GM12878 (cell line): Measurements from ENCODE around the gene ATXN1. TPM values are rescaled to one million over a fixed set of nuclear protein-coding genes. Genes with fewer than 3 reads are reported as not detected.

Source experiments
- BCLAF1 ChIP-seq: fragments of 450-650 bp; IDR thresholded peaks from 2 replicates; pipeline ENCODE4 v1.6.1; 2017; ENCODE audit warnings: antibody characterized with exemption, mild to moderate bottlenecking, moderate library complexity
- CBX5 ChIP-seq: sonication (generic); IDR thresholded peaks from 2 replicates; pipeline ENCODE4 v1.6.1; 2016; ENCODE audit warnings: low read depth, moderate library complexity, mild to moderate bottlenecking, inconsistent platforms
- CREM ChIP-seq: IDR thresholded peaks from 2 replicates; pipeline ENCODE4 v1.6.1; 2014; ENCODE audit warnings: antibody characterized with exemption, low read depth
- NBN ChIP-seq: fragments of 450-650 bp; IDR thresholded peaks from 2 replicates; pipeline ENCODE4 v1.6.1; 2016
- RAD51 ChIP-seq: fragments of 450-650 bp; IDR thresholded peaks from 2 replicates; pipeline ENCODE4 v1.6.1; 2016; ENCODE audit warnings: moderate library complexity, mild to moderate bottlenecking, inconsistent platforms
- SIX5 ChIP-seq: IDR thresholded peaks from 2 replicates; pipeline ENCODE4 v1.6.1; 2011; ENCODE audit warnings: mild to moderate bottlenecking, low read depth, low read length, moderate library complexity; ENCODE audit not compliant: severe bottlenecking
- SKIL ChIP-seq: fragments of 450-650 bp; IDR thresholded peaks from 2 replicates; pipeline ENCODE4 v1.6.1; 2017; ENCODE audit warnings: mild to moderate bottlenecking, low read depth, inconsistent platforms; ENCODE audit not compliant: poor library complexity, severe bottlenecking
- SMAD5 ChIP-seq: IDR thresholded peaks from 2 replicates; pipeline ENCODE4 v1.6.1; 2016; ENCODE audit warnings: antibody characterized with exemption, low read depth
- SMARCA5 ChIP-seq: fragments of 450-650 bp; IDR thresholded peaks from 2 replicates; pipeline ENCODE4 v1.6.1; 2017; ENCODE audit warnings: mild to moderate bottlenecking
- SMC3 ChIP-seq: IDR thresholded peaks from 2 replicates; pipeline ENCODE4 v1.6.1; 2011; ENCODE audit warnings: low read length, improper control_type of control experiment, borderline replicate concordance
- SPI1 ChIP-seq: IDR thresholded peaks from 2 replicates; pipeline ENCODE4 v1.6.1; 2011; ENCODE audit warnings: low read depth, mild to moderate bottlenecking, low read length, moderate library complexity, borderline replicate concordance; ENCODE audit not compliant: insufficient read depth
- SRF ChIP-seq, 2 experiments: IDR thresholded peaks; 2 replicates each; pipeline ENCODE4 v1.6.1; 2011; ENCODE audit warnings: low read depth in 2 of 2, low read length in 2 of 2, mild to moderate bottlenecking in 1 of 2, moderate library complexity in 1 of 2
- ZNF207 ChIP-seq: fragments of 450-650 bp; IDR thresholded peaks from 2 replicates; pipeline ENCODE4 v1.6.1; 2014; ENCODE audit warnings: antibody characterized with exemption, mild to moderate bottlenecking, borderline replicate concordance
- ZSCAN29 ChIP-seq: fragments of 450-650 bp; IDR thresholded peaks from 2 replicates; pipeline ENCODE4 v1.6.1; 2017; ENCODE audit warnings: mild to moderate bottlenecking, moderate library complexity
- polyA plus RNA-seq, 11 experiments: library from polyadenylated mRNA; depleted of rRNA in 4 of 11; unstranded in 6 of 11; stranded (reverse) in 5 of 11; fragments of >200 nt; fragmentation: Nextera tagmentation in 4 of 11; fragmentation: Illumina TruSeq in 1 of 11; extraction: Ambion mirVana in 4 of 11; extraction: Trizol in 1 of 11; gene quantifications; 1 replicate in 1 of 11; 2 replicates in 10 of 11; pipeline versions ENCODE4 v1.2.1 to v1.2.3, GENCODE V29; 2011 to 2016; ENCODE audit warnings: inconsistent platforms in 2 of 11, missing spikeins in 2 of 11, low read depth in 1 of 11
- total RNA-seq, 4 experiments: library from RNA; depleted of rRNA in 3 of 4; stranded (reverse); fragments of >200 nt in 3 of 4; fragmentation: Illumina TruSeq in 1 of 4; extraction: Trizol in 1 of 4; gene quantifications; 2 replicates each; pipeline versions ENCODE4 v1.2.1 to v1.2.3, GENCODE V29; 2013 to 2021
- TF ChIP-seq, protein P1 (sequence below): fragments of 450-650 bp; IDR thresholded peaks from 2 replicates; pipeline ENCODE4 v1.6.1; 2016; ENCODE audit warnings: mild to moderate bottlenecking
- TF ChIP-seq, protein P2 (sequence below): IDR thresholded peaks from 2 replicates; pipeline ENCODE4 v1.6.1; 2012; ENCODE audit warnings: mild to moderate bottlenecking, low read depth, low read length
- TF ChIP-seq, protein P3 (sequence below): fragments of 450-650 bp; IDR thresholded peaks from 2 replicates; pipeline ENCODE4 v1.6.1; 2017; ENCODE audit warnings: borderline replicate concordance

Gene ATXN1
- total and polyA plus RNA-seq, 10 of the 15 experiments (the other 5 are each of a cell fraction or from before 2014, with no cell fraction given), result 12.2 to 51.2 (median 20.5) TPM

- TF ChIP-seq CREM, result no peak; the same call in 1 of the 2 replicates
- TF ChIP-seq, protein P1, sequence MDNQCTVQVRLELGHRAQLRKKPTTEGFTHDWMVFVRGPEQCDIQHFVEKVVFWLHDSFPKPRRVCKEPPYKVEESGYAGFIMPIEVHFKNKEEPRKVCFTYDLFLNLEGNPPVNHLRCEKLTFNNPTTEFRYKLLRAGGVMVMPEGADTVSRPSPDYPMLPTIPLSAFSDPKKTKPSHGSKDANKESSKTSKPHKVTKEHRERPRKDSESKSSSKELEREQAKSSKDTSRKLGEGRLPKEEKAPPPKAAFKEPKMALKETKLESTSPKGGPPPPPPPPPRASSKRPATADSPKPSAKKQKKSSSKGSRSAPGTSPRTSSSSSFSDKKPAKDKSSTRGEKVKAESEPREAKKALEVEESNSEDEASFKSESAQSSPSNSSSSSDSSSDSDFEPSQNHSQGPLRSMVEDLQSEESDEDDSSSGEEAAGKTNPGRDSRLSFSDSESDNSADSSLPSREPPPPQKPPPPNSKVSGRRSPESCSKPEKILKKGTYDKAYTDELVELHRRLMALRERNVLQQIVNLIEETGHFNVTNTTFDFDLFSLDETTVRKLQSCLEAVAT, result no peak
- no peak for TF ChIP-seq RAD51
- no peak; the same call in 1 of the 2 replicates for TF ChIP-seq NBN
- peak; percentile 44; the same call in 1 of the 2 replicates for TF ChIP-seq SMC3
- no peak for TF ChIP-seq SRF (IDR thresholded peaks at IDR 0.05; ENCODE audit: low read depth in 2 of 2, low read length in 2 of 2)
- TF ChIP-seq CBX5, result no peak
- peak; percentile 88 for TF ChIP-seq ZSCAN29
- TF ChIP-seq, protein P2, sequence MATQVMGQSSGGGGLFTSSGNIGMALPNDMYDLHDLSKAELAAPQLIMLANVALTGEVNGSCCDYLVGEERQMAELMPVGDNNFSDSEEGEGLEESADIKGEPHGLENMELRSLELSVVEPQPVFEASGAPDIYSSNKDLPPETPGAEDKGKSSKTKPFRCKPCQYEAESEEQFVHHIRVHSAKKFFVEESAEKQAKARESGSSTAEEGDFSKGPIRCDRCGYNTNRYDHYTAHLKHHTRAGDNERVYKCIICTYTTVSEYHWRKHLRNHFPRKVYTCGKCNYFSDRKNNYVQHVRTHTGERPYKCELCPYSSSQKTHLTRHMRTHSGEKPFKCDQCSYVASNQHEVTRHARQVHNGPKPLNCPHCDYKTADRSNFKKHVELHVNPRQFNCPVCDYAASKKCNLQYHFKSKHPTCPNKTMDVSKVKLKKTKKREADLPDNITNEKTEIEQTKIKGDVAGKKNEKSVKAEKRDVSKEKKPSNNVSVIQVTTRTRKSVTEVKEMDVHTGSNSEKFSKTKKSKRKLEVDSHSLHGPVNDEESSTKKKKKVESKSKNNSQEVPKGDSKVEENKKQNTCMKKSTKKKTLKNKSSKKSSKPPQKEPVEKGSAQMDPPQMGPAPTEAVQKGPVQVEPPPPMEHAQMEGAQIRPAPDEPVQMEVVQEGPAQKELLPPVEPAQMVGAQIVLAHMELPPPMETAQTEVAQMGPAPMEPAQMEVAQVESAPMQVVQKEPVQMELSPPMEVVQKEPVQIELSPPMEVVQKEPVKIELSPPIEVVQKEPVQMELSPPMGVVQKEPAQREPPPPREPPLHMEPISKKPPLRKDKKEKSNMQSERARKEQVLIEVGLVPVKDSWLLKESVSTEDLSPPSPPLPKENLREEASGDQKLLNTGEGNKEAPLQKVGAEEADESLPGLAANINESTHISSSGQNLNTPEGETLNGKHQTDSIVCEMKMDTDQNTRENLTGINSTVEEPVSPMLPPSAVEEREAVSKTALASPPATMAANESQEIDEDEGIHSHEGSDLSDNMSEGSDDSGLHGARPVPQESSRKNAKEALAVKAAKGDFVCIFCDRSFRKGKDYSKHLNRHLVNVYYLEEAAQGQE, result no peak
- TF ChIP-seq, protein P3, sequence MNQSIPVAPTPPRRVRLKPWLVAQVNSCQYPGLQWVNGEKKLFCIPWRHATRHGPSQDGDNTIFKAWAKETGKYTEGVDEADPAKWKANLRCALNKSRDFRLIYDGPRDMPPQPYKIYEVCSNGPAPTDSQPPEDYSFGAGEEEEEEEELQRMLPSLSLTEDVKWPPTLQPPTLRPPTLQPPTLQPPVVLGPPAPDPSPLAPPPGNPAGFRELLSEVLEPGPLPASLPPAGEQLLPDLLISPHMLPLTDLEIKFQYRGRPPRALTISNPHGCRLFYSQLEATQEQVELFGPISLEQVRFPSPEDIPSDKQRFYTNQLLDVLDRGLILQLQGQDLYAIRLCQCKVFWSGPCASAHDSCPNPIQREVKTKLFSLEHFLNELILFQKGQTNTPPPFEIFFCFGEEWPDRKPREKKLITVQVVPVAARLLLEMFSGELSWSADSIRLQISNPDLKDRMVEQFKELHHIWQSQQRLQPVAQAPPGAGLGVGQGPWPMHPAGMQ, result no peak
- TF ChIP-seq SMAD5, result no peak
- TF ChIP-seq ZNF207, result no peak
- no peak for TF ChIP-seq SIX5
- peak; percentile 41 for TF ChIP-seq SKIL
- no peak for TF ChIP-seq SPI1
- peak; percentile 45; the same call in 1 of the 2 replicates for TF ChIP-seq SMARCA5
- TF ChIP-seq BCLAF1, result no peak
Measured at GRCh38 chr6:16762550-16763477, 1.6 kb upstream of the ATXN1 start (continued).
